Measurements from ENCODE around the gene ZNF546. TPM values are rescaled to one million over a fixed set of nuclear protein-coding genes. Genes with fewer than 3 reads are reported as not detected.
"Not testable (repeated sequence)": the region's sequence is repeated elsewhere in the genome, so short reads cannot be mapped to it uniquely, and the experiment has no call there.

Gene ZNF546
- 1 to 10 TPM; 2.5 to 2.7 TPM for total RNA-seq
- total RNA-seq: 6.9 to 17.8 reads per million in 2 donors

GRCh38 chr19:39996811-39997637, at the start of gene ZNF546:
Gene ZNF546, plus strand, starts transcription at chr19:39997060. Its CDS starts 1,267 bp downstream, at chr19:39998327.
- DNase-seq (peak; percentile 74 to 79 (median 76)), ATAC-seq (peak; percentile 95)
- peak within 1 kb of the TSS; percentile 99 for H3K27ac Mint-ChIP-seq
- no peaks in the 10 kb centered on the region for H3K9me3 ChIP-seq (ENCODE audit: control insufficient read depth, low read length, poor library complexity, severe bottlenecking)
- peaks cover 5% of the 10 kb centered on the region for H3K36me3 Mint-ChIP-seq (ENCODE audit: low read depth)
- no peaks in the 10 kb centered on the region for H3K27me3 Mint-ChIP-seq
- H3K4me1 Mint-ChIP-seq: peaks cover 20% of the 10 kb centered on the region
- H3K4me3 Mint-ChIP-seq: peak within 1 kb of the TSS; percentile 96

GRCh38 chr19:39949026-39949747, 47.7 kb upstream of the ZNF546 start:
- H3K9me3 ChIP-seq (ENCODE audit: control insufficient read depth, low read length, poor library complexity, severe bottlenecking): no peaks in the 10 kb centered on the region
- ATAC-seq (no peak), DNase-seq (no peak)
- Mint-ChIP-seq H3K4me1 (peaks cover 46% of the 10 kb centered on the region), H3K4me3 (no peak overlapping the region), H3K27me3 (no peaks in the 10 kb centered on the region), H3K27ac (peak overlapping the region; percentile 60), H3K36me3 (ENCODE audit: low read depth) (no peaks in the 10 kb centered on the region)

GRCh38 chr19:39951065-39951650, 45.7 kb upstream of the ZNF546 start:
- H3K27ac Mint-ChIP-seq: peak overlapping the region; percentile 95
- H3K4me1 Mint-ChIP-seq: peaks cover 44% of the 10 kb centered on the region
- H3K27me3 Mint-ChIP-seq: no peaks in the 10 kb centered on the region
- H3K9me3 ChIP-seq (ENCODE audit: control insufficient read depth, low read length, poor library complexity, severe bottlenecking): no peaks in the 10 kb centered on the region
- H3K36me3 Mint-ChIP-seq (ENCODE audit: low read depth): no peaks in the 10 kb centered on the region
- ATAC-seq (no peak), DNase-seq (no peak)
- H3K4me3 Mint-ChIP-seq: peak overlapping the region; percentile 58

DNA sequence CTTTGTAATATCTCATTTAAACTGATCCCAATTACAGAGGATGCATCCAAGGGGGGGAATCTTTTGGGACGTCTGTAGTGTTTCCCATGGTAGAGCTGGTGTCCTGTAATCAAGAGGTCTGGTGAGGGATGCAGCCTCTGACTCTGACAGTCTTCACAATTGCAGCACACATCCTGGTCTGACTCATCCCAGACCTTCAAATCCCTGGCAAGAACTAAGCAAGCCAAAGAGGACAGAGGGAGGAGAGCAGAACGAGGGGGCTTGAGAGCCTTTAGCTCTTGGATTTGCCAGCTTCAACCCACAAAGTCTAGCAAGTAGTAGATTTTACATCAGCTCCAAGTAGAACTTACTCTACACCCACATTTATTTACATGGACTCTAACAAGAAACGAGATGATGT, 45.2 kb upstream of the ZNF546 start:
- H3K4me3 Mint-ChIP-seq: peak overlapping the region; percentile 58

DNA sequence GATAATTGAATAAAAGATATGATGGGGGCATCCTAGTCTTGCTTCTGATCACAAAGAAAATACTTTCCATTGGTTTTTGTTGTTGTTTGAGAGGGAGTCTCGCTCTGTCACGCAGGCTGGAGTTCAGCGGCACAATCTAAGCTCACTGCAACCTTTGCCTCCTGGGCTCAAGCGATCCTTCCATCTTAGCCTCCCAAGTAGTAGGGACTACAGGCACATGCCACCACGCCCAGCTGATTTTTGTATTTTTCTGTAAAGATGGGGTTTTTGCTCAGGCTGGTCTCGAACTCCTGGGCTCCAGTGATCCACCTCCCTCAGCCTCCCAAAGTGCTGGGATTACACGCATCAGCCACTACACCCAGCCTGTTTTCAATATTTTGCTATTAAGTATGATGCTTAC, 42.9 kb upstream of the ZNF546 start:
- Mint-ChIP-seq H3K27me3 (no peaks in the 10 kb centered on the region), H3K27ac (peak overlapping the region; percentile 95), H3K4me1 (peaks cover 44% of the 10 kb centered on the region), H3K36me3 (ENCODE audit: low read depth) (no peaks in the 10 kb centered on the region), H3K4me3 (peak overlapping the region; percentile 63)
- DNase-seq (no peak), ATAC-seq (peak; percentile 17)
- H3K9me3 ChIP-seq (ENCODE audit: control insufficient read depth, low read length, poor library complexity, severe bottlenecking): no peaks in the 10 kb centered on the region

More for the DNA sequence above, 45.2 kb upstream of the ZNF546 start:
- H3K4me1 Mint-ChIP-seq: peaks cover 42% of the 10 kb centered on the region
- H3K27ac Mint-ChIP-seq: peak overlapping the region; percentile 95
- H3K9me3 ChIP-seq (ENCODE audit: control insufficient read depth, low read length, poor library complexity, severe bottlenecking): no peaks in the 10 kb centered on the region
- ATAC-seq: no peak
- no peak for DNase-seq
- H3K27me3 Mint-ChIP-seq: no peaks in the 10 kb centered on the region
- H3K36me3 Mint-ChIP-seq (ENCODE audit: low read depth): no peaks in the 10 kb centered on the region

DNA sequence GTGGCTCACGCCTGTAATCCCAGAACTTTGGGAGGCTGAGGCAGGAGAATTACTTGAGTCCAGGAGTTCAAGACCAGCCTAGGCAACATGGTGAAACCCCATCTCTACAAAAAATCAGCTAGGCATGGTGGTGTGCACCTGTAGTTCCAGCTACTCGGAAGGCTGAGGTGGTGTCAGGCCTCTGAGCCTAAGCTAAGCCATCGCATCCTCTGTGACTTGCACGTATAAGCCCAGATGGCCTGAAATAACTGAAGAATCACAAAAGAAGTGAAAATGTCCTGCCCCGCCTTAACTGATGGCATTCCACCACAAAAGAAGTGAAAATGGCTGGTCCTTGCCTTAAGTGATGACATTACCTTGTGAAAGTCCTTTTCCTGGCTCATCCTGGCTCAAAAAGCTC, 39.0 kb upstream of the ZNF546 start:
- H3K36me3 Mint-ChIP-seq (ENCODE audit: low read depth); ATAC-seq; H3K9me3 ChIP-seq (ENCODE audit: control insufficient read depth, low read length, poor library complexity, severe bottlenecking); DNase-seq; H3K27me3 Mint-ChIP-seq: not testable (repeated sequence)
- peaks cover 34% of the 10 kb centered on the region for H3K4me1 Mint-ChIP-seq
- peak overlapping the region; percentile 2 for H3K27ac Mint-ChIP-seq
- peak overlapping the region; percentile 12 for H3K4me3 Mint-ChIP-seq

GRCh38 chr19:39958942-39959341, 37.9 kb upstream of the ZNF546 start:
- H3K9me3 ChIP-seq (ENCODE audit: control insufficient read depth, low read length, poor library complexity, severe bottlenecking); H3K36me3 Mint-ChIP-seq (ENCODE audit: low read depth); DNase-seq; H3K27me3 Mint-ChIP-seq: not testable (repeated sequence)
- peak; percentile 49 for ATAC-seq
- H3K27ac Mint-ChIP-seq: peak overlapping the region; percentile 95
- peaks cover 31% of the 10 kb centered on the region for H3K4me1 Mint-ChIP-seq
- H3K4me3 Mint-ChIP-seq: peak overlapping the region; percentile 81

- not testable (repeated sequence) for ATAC-seq; H3K27me3 Mint-ChIP-seq; H3K36me3 Mint-ChIP-seq (ENCODE audit: low read depth); H3K9me3 ChIP-seq (ENCODE audit: control insufficient read depth, low read length, poor library complexity, severe bottlenecking); DNase-seq
- H3K4me3 Mint-ChIP-seq: peak overlapping the region; percentile 81
- H3K27ac Mint-ChIP-seq: peak overlapping the region; percentile 95
- peaks cover 29% of the 10 kb centered on the region for H3K4me1 Mint-ChIP-seq
Measured at GRCh38 chr19:39959407-39959806, 37.5 kb upstream of the ZNF546 start.

- Mint-ChIP-seq H3K27ac (peak overlapping the region; percentile 53), H3K4me1 (peaks cover 29% of the 10 kb centered on the region)
Measured at GRCh38 chr19:39963898-39964297, 33.0 kb upstream of the ZNF546 start.

GRCh38 chr19:39966617-39967016, 30.2 kb upstream of the ZNF546 start:
- no peaks in the 10 kb centered on the region for H3K9me3 ChIP-seq (ENCODE audit: control insufficient read depth, low read length, poor library complexity, severe bottlenecking)
- Mint-ChIP-seq H3K36me3 (ENCODE audit: low read depth) (peaks cover 7% of the 10 kb centered on the region), H3K27ac (no peak overlapping the region), H3K4me1 (peaks cover 39% of the 10 kb centered on the region), H3K27me3 (no peaks in the 10 kb centered on the region), H3K4me3 (no peak overlapping the region)
- no peak for DNase-seq
- no peak for ATAC-seq

More at GRCh38 chr19:39963898-39964297, 33.0 kb upstream of the ZNF546 start:
- no peak overlapping the region for H3K4me3 Mint-ChIP-seq
- no peak for ATAC-seq
- H3K36me3 Mint-ChIP-seq (ENCODE audit: low read depth): no peaks in the 10 kb centered on the region
- H3K9me3 ChIP-seq (ENCODE audit: control insufficient read depth, low read length, poor library complexity, severe bottlenecking): no peaks in the 10 kb centered on the region
- H3K27me3 Mint-ChIP-seq: no peaks in the 10 kb centered on the region
- DNase-seq: no peak

GRCh38 chr19:39967561-39967960, 29.3 kb upstream of the ZNF546 start:
- H3K4me3 Mint-ChIP-seq: no peak overlapping the region
- no peaks in the 10 kb centered on the region for H3K9me3 ChIP-seq (ENCODE audit: control insufficient read depth, low read length, poor library complexity, severe bottlenecking)
- no peak for ATAC-seq
- DNase-seq: no peak
- peaks cover 8% of the 10 kb centered on the region for H3K36me3 Mint-ChIP-seq (ENCODE audit: low read depth)
- peaks cover 44% of the 10 kb centered on the region for H3K4me1 Mint-ChIP-seq
- H3K27ac Mint-ChIP-seq: peak overlapping the region; percentile 100
- no peaks in the 10 kb centered on the region for H3K27me3 Mint-ChIP-seq

DNA sequence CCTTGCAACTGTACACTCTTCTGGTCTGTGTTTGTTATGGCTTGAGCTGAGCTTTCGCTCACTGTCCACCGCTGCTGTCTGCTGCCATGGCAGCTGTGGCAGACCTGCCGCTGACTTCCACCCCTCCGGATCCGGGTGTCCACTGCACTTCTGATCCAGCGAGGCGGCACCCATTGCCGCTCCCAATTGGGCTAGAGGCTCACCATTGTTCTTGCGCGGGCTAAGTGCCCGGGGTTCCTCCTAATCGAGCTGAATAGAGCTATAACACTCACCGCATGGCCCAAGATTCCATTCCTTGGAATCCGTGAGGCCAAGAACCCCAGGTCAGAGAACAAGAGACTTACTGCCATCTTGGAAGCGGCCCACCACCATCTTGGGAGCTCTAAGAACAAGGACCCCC, 28.1 kb upstream of the ZNF546 start:
- no peaks in the 10 kb centered on the region for H3K9me3 ChIP-seq (ENCODE audit: control insufficient read depth, low read length, poor library complexity, severe bottlenecking)
- DNase-seq: no peak
- ATAC-seq: no peak
- Mint-ChIP-seq H3K36me3 (ENCODE audit: low read depth) (peaks cover 11% of the 10 kb centered on the region), H3K4me3 (peak overlapping the region; percentile 99), H3K4me1 (peaks cover 42% of the 10 kb centered on the region), H3K27ac (peak overlapping the region; percentile 100), H3K27me3 (no peaks in the 10 kb centered on the region)

DNA sequence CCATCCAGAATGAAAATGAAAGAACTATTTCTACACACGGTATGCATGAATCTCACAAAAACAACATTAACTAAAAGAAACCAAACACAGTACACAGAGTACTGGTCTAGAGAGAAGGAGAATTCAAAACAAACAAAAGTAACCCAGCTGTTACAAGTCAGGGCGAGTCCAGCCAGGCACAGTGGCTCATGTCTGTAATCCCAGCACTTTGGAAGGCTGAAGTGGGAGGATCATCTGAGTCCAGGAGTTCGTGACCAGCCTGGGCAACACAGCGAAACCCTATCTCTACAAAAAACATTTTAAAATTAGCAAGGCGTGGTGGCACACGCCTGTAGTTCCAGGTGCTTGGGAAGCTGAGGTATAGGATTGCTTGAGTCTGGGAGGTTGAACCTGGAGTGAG, 27.6 kb upstream of the ZNF546 start:
- no peaks in the 10 kb centered on the region for H3K27me3 Mint-ChIP-seq
- H3K9me3 ChIP-seq (ENCODE audit: control insufficient read depth, low read length, poor library complexity, severe bottlenecking): no peaks in the 10 kb centered on the region
- ATAC-seq (no peak), DNase-seq (no peak)
- peak overlapping the region; percentile 99 for H3K4me3 Mint-ChIP-seq
- peaks cover 13% of the 10 kb centered on the region for H3K36me3 Mint-ChIP-seq (ENCODE audit: low read depth)
- peak overlapping the region; percentile 100 for H3K27ac Mint-ChIP-seq
- H3K4me1 Mint-ChIP-seq: peaks cover 46% of the 10 kb centered on the region

Measured in T-helper 17 cell (primary cell).